Activated T-cell treated with anti-CD3 and anti-CD28 coated beads for 24 hours (primary cell): ENCODE results near the gene CDH16.

ENCODE experiments used
- DNase-seq: peaks from one replicate; pipeline ENCODE4 v3.0.0-alpha.2; 2020; ENCODE audit warnings: low read depth

CDH16 gene

GRCh38 chr16:66895999-66896398 lies 22.7 kb downstream of the CDH16 start:
- no peak for DNase-seq

GRCh38 chr16:66895689-66895979 lies 23.1 kb downstream of the CDH16 start:
- no peak for DNase-seq

- peak; percentile 37 for DNase-seq
Measured at GRCh38 chr16:66894948-66895688, 23.6 kb downstream of the CDH16 start.

GRCh38 chr16:66894055-66894454 lies 24.6 kb downstream of the CDH16 start:
- DNase-seq = no peak

- DNase-seq = no peak
Measured at GRCh38 chr16:66891797-66892196, 26.9 kb downstream of the CDH16 start.

- no peak for DNase-seq
Measured at GRCh38 chr16:66891360-66891759, 27.3 kb downstream of the CDH16 start.

- DNase-seq = no peak
Measured at GRCh38 chr16:66890799-66891198, 27.9 kb downstream of the CDH16 start.

- no peak for DNase-seq
Measured at GRCh38 chr16:66889622-66890021, 29.1 kb downstream of the CDH16 start.

- no peak for DNase-seq
Measured at GRCh38 chr16:66888647-66889615, 29.8 kb downstream of the CDH16 start.

GRCh38 chr16:66886914-66887313 lies 31.8 kb downstream of the CDH16 start:
- no peak for DNase-seq

- no peak for DNase-seq
Measured at GRCh38 chr16:66886321-66886720, 32.4 kb downstream of the CDH16 start.

GRCh38 chr16:66885491-66885890 lies 33.2 kb downstream of the CDH16 start:
- no peak for DNase-seq

- no peak for DNase-seq
Measured at GRCh38 chr16:66882702-66883101, 36.0 kb downstream of the CDH16 start.

GRCh38 chr16:66881964-66882508 lies 36.6 kb downstream of the CDH16 start:
- no peak for DNase-seq

- DNase-seq = no peak
Measured at GRCh38 chr16:66881560-66881959, 37.1 kb downstream of the CDH16 start.

GRCh38 chr16:66881014-66881417 lies 37.7 kb downstream of the CDH16 start:
- no peak for DNase-seq

GRCh38 chr16:66880288-66881013 lies 38.2 kb downstream of the CDH16 start, which contains the start of gene PDP2:
Gene PDP2 (plus strand): TSS chr16:66880515. CDS start chr16:66884285, 3,770 bp downstream.
- peak; percentile 87 for DNase-seq

- DNase-seq = peak; percentile 59
Measured at GRCh38 chr16:66878067-66878466, 40.6 kb downstream of the CDH16 start.

- no peak for DNase-seq
Measured at GRCh38 chr16:66874079-66874775, 44.5 kb downstream of the CDH16 start.

- DNase-seq = no peak
Measured at GRCh38 chr16:66873685-66874055, 45.0 kb downstream of the CDH16 start.

- peak; percentile 90 for DNase-seq
Measured at GRCh38 chr16:66872943-66873684, 45.6 kb downstream of the CDH16 start.
